GM18505 (cell line): ENCODE measurements around the gene GATAD2B.

Source experiments
- ATAC-seq: cut with Tn5 transposase; IDR thresholded peaks from one replicate; pipeline ENCODE4 v1.9.1; 2021; ENCODE audit not compliant: unreplicated experiment
- POLR2A ChIP-seq: IDR thresholded peaks from 4 replicates; pipeline ENCODE4 v1.6.1; 2011; ENCODE audit warnings: borderline replicate concordance; ENCODE audit not compliant: insufficient read depth, insufficient read length; ENCODE audit errors: extremely low read depth

Gene GATAD2B

DNA sequence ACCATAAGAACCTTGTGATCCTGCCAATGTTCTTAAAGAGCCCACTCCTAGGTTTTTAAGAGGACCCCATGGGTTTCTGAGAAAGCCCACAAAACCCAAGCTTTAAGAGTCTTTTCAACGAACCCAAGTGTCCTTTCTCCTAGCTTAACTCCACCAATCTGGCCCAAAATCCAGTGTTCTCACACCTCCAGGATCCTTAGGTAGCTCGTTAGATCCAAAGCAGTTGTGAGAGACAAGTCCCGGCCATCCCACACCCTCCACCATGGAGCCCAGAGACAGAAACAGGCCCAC is 22.0 kb upstream of the GATAD2B start:
- TF ChIP-seq POLR2A, result no peak
- no peak for ATAC-seq

DNA sequence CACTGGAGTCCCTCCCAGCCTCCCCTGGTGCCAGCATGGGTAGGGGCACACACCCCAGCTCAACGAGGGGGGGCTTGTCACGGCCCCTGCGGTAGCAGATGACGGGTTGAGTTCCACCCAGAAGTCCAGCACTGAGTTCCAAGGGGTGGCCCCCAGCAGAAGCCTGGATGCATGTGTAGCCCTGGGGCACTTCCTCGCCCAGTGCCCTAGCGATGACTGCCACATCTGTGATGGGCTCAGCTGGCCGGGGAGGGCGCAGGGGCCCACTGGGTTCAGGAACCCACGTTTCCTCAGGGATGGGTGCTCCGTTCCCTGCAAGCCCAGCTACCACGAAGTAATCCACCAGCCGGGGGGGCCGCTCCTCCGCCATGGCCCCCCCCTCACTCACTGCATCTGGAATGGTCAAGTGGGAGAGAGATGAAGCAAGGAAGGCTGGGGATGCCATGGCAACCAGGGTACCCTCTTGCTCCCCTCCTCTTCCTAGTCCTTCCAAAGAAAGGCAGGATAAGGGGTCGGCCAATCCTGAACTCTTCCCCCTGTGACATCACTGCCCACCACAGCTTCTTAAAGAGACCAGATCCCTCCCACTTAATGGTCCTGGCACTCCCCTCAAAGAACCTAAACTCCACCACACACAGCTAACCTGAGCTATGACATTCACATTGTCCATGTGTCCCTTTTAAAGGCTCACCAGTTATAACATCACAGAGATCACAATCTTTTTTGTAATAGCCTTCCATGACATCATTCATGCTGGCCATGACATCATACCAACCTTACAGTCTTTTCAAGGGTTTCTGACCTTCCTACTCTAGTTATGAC is 21.4 kb upstream of the GATAD2B start:
- no peak for TF ChIP-seq POLR2A
- no peak for ATAC-seq

DNA sequence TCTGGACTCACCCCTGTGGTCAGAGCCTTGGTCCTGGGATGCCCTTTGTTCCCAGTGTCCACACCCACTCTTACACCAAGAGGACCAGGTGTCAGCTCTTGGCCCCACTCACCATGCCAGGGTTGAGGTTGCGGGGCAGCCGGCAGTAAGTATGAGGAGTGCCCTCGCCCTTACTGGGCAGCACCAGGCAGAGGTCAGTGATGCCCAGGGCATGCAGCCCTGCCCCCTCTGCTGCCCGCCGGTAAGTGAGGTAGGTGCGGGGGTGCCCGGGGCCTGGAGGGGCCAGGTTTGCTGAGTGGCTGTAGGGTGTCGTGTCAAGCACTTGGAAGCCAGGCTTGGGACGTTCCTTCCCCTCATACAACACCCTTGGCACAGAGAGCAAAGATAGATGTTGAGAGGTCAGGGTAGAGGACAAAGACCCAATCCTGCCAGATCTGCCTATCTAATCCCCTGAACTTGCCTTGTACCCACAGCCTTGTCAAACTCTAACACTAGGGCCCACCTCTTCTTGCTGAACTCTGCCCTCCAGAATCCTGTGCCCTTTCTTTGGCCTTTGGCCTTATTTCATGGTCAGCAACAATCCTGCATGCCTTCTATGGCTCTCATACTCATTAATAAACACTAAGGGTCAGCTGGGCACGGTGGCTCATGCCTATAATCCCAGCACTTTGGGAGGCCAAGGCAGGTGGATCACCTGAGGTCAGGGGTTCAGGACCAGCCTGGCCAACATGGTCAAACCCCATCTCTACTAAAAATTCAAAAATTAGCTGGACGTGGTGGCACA is 20.2 kb upstream of the GATAD2B start:
- TF ChIP-seq POLR2A, result no peak
- ATAC-seq, result no peak

DNA sequence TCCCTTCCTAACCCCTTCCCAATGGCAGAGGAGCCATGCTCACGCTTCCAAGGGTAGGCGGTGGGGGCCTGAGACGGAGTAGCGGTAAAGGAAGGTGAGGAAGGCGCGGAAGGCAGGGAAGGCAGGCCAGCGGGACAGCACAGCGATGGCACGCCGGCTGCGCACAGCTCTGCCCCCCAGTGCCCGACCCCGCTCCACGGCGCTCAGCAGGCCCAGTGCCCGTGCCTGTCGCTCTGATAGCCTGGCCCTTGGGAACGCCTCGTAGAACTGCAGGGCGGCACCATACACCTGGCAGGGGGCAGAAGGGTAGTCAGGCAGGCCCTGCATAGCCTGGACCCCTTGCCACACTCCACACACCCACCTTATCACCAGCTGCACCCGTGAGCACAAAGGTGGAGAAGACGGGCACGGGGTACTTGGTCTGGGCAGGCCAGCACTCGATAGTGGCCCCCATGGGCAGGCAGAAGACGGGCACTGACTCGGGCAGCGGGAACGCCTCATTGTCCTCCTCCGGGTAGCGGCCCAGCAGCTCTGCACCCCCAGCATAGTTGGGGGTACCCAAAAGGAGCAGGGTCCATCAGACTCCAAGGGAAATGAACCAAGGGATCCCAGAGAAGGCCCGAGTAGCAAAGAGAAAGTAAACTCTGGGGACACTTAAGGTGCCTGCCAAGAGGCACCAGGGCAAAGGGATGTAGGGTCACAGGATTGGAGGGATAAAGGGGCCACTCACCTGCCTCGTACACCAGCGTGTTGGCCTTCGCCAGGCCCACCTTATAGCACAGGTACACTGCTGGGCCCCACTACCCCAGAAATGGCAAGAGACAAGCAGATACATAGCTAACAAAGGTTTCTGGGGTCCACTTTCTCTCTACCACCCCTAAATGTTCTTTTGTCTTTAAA is 19.3 kb upstream of the GATAD2B start:
- TF ChIP-seq POLR2A, result no peak
- ATAC-seq, result no peak

DNA sequence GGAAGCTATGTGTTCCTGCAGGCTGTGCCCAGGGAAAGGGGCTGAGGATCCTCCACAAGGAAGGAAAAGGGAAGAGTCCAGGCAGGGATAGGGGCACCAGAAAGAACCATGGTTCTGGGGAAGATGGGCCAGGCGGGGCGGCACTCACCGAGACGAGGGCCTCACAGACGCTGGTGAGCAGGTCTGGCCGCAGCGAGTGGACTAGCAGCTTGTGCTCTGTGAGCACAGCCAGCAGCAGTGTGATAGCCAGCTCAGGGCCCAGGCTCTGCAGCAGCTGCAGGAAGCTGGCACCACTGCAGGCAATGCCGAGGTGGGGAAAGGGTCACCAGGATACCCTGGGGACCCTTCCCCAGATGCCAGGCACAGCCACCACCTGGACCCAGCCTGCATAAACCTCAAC is 18.0 kb upstream of the GATAD2B start:
- TF ChIP-seq POLR2A, result no peak
- ATAC-seq, result no peak

DNA sequence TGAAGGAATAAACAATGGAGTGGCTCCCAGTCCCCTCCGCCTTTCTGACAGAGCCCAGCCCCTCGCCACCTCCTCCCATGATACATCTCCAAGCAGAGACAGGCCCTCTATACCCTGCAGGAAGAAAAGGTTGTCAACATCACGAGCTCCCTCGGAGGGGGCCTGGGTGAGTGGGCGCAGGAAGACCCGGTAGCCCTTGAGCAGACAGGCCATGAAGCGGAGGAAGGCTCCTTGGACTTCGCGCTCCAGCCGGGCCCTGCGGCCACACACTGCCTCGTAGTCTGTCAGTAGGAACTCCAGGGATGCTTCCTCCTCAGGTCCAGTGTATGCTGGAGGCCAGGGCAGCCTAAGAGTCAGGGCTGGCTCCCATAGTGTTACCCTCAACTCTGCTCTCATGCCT is 16.7 kb upstream of the GATAD2B start:
- no peak for ATAC-seq
- TF ChIP-seq POLR2A, result no peak

DNA sequence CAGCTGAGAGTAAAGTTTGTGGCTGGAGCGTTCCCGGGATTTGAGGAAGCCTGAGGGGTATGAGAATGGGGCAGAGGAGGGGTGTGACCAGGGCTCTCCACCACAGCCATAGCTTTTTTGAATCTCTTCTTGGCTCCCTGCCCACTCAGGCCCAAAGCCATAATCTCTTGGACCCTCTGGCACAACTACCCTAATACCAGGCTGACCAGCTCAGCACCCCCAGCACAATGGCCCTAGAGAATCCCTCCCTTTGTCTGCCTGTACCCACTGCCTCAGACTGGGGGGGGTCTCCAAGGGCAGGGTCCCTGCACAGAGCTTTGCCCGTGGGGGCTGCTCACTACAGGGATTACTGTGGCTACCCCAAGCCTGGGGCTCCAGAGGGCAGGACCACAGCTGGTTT is 16.2 kb upstream of the GATAD2B start:
- no peak for TF ChIP-seq POLR2A
- ATAC-seq, result no peak

DNA sequence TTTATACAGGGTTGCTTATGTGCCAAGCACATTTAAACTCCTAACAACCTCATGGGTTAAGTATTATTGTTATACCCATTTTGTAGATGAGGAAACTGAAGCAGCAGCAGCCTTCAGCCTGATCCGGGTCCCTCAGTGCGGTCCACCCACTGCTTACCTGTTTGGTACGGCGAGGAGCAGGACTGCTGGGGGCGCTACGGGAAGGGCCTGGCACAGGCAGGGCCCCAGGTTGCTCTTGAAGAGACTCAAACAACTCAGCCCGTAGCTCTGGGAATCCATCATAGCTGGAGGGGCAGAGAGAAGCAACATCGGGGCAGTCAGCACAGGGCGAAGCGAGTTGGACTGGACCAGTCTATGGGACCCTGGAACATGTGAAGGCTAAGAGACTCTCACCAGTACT is 14.6 kb upstream of the GATAD2B start:
- TF ChIP-seq POLR2A, result no peak
- ATAC-seq, result no peak

DNA sequence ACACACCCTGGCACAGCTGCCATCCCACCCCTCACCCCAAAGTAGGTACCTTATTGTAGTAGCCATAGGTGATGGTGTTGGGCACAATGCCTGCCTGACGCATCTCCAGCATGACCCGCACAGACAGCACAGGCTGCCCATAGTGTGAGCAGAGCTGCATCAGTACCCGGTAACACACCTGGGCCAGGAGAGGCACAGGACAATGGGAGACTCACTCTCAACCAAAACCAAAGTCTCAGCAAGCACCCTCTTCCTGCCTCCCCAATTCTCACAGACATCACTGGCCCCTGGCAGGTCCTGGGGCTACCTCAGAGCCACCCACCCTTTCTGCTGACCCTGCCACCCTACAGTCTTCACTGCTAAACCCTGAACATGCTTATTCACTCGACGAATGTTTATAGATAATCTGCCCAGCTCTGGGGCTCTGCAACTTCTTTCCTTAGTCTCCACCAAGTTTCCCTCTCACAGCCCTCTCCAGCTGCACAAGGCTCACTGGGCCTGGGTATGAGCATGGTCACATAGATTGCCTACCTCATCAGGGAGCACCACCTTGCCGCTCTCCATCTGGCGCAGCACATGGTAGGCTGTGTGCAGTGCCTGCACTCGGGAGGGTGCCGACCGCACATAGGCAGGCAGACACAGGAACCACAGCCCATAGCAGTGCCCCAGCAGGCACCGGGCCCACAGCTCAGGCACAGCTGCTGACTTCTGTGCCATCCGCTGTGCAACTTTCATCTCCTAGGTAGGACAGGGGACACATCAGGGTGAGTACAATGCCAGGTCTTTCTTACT is 13.4 kb upstream of the GATAD2B start:
- no peak for TF ChIP-seq POLR2A
- no peak for ATAC-seq

DNA sequence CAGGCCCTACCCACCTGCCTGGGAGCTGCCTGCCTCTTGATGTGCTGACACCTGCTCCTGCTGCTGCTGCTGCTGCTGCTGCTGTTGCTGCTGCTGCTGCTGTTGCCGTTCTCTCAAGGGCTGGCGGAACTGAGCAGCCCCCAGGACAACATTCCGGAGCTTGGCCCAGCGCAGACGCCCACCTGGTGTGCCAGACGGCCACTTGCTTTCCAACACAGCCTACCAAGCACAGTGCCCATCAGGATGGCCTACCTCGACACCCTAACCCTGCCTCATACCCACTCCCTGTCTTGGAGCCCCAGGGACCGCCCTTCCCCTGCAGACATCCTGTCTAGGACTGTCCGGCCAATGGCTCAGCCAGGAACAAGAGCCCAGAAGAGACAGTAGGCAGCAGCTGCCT is 12.0 kb upstream of the GATAD2B start:
- no peak for TF ChIP-seq POLR2A
- ATAC-seq, result no peak

DNA sequence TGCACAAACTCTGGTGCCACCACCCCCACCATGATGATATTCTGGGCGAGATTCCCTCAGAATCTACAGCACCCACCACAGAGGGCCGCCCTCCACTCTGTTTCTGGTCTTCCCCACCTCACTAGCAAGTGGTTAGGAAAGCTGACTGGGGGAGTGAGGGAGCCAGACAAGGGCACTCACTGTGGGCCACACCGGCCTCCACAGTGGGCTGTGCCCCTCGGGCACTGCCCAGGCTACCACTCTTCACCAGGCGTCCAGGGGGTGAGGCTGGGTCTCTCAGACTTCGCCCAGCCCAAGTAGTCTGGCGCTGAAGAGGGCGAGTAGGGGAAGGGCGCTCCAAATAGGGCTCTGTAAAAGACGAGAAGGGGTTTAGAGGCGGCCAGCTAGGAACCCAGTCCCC is 11.2 kb upstream of the GATAD2B start:
- no peak for ATAC-seq
- no peak for TF ChIP-seq POLR2A

DNA sequence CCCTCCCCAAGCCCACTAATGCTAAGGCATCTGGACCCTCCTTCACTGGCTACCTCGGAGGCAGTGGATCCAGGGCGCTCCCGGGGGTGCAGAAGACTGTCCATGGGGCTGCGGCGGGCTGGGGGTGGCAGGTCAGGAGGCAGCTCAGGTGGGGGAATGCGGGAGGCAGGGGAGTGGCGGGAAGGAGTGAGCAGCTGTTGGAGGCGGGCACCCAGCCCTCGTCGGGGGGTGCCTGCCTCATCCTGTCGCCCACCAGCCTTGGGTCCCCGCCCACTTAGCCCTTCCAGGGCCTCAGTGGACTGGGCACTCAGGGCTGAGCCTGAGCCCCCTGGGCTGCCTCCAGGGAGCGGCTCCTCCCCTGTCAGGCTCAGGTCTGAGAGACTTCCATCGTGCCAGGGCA is 10.7 kb upstream of the GATAD2B start:
- no peak for ATAC-seq
- no peak for TF ChIP-seq POLR2A

DNA sequence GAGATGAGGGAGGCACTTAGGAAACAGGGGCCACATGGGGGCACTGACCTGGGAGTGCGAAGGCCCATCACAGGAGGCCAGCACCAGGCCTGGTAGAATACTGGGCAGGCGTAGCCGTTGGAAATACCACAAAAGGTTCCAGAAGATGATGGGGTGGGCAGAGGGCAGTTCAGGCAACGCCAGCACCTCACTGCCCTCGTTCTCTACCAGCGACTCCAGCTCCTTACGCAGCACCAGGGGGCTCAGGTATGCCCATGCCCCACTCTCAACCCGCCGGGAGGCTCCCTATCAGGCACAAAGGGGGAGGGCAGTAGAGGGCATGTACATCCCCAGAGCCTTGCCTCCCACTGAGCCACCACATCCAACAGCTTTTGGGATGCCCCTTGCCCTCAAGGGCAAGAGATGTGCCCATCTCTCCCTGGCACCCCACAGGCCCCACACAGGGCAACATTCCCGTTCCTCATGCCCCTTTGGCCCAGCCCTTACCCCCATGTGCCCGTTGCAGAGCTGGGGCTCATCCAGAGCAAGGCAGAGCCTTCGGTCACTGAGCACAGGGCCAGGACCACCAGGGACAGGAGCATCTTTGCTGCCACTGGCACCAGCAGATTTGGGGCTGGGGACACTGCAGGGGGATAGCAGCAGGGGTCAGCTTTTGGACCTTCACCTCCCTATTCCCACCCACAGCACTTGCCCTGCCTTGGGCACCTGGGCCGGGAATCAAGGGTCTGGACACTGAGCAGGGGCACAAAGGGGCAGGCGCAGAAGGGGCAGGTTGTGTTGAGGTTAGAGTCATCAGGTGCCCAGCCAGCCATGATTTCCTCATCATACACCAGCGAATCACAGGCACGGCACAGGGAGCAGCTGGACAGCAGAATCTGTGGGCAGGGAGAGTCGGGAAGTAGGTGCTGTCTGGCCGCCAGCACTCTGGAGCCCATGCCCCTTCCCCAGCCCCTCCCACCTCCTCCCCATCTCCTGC is 9.7 kb upstream of the GATAD2B start:
- TF ChIP-seq POLR2A, result no peak
- ATAC-seq, result no peak
